RWPE2 (cell line): ENCODE data around the gene AUNIP.
"Not testable (repeated sequence)": the region's sequence is repeated elsewhere in the genome, so short reads cannot be mapped to it uniquely, and the experiment has no call there.

Source experiments
- ATAC-seq: fragments of 200-7000 bp; cut with Tn5 transposase; 3 replicates; pipeline ENCODE4 v1.9.1; 2021; ENCODE audit warnings: low read depth
- DNase-seq: peaks from one replicate; pipeline ENCODE4 v3.0.0-alpha.2; 2020; ENCODE audit warnings: low spot score
- H3K27ac ChIP-seq: fragments of 450-650 bp; 2 replicates; pipeline ENCODE4 v1.5.1; 2017; ENCODE audit warnings: mild to moderate bottlenecking; ENCODE audit not compliant: poor library complexity, severe bottlenecking
- H3K27me3 ChIP-seq: fragments of 250-450 bp; sonication (Bioruptor Pico); 2 replicates; pipeline ENCODE4 v1.5.1; 2021; ENCODE audit warnings: mild to moderate bottlenecking, moderate library complexity; ENCODE audit not compliant: insufficient read depth, poor library complexity, severe bottlenecking
- H3K36me3 ChIP-seq: fragments of 250-450 bp; sonication (Bioruptor Pico); 2 replicates; pipeline ENCODE4 v1.5.1; 2020; ENCODE audit warnings: low read depth, mild to moderate bottlenecking, moderate library complexity
- H3K4me1 ChIP-seq: fragments of 250-450 bp; sonication (Bioruptor Pico); 2 replicates; pipeline ENCODE4 v1.5.1; 2021; ENCODE audit warnings: mild to moderate bottlenecking, moderate library complexity; ENCODE audit not compliant: insufficient read depth, poor library complexity, severe bottlenecking
- H3K4me3 ChIP-seq: fragments of 250-450 bp; sonication (Bioruptor Pico); 2 replicates; pipeline ENCODE4 v1.5.1; 2021; ENCODE audit warnings: mild to moderate bottlenecking, moderate library complexity; ENCODE audit not compliant: severe bottlenecking
- H3K9me3 ChIP-seq: fragments of 250-450 bp; sonication (Bioruptor Pico); 2 replicates; pipeline ENCODE4 v1.5.1; 2021; ENCODE audit warnings: mild to moderate bottlenecking, moderate library complexity; ENCODE audit not compliant: severe bottlenecking
- TF ChIP-seq, protein P1 (sequence below): fragments of 450-650 bp; IDR thresholded peaks from one replicate; pipeline ENCODE4 v1.5.1; 2017; ENCODE audit warnings: mild to moderate bottlenecking, moderate library complexity; ENCODE audit not compliant: poor library complexity, severe bottlenecking

The AUNIP gene

DNA sequence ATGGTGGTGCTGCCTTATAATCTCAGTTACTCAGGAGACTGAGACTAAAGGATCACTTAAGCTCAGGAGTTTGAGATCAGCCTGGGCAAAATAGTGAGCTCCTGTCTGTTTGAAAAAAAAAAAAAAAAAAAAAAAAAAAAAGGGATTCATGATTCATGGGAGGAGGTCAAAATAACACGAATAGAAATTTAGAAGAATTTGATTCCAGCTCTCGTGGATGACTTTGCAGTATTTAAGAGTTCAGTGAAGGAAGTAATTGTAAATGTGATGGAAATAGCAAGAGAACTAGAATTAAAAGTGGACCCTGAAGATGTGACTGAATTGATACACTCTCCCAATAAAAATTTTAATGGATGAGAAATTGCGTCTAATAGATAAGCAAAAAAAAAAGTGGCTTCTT is 15.8 kb downstream of the AUNIP start:
- Histone ChIP-seq H3K9me3 (no peaks in the 10 kb centered on the region), H3K27ac (no peak overlapping the region), H3K27me3 (no peaks in the 10 kb centered on the region), H3K4me1 (no peaks in the 10 kb centered on the region), H3K36me3 (peaks cover 11% of the 10 kb centered on the region; the same call in 1 of the 2 replicates), H3K4me3 (no peak overlapping the region)
- no peak for ATAC-seq
- no peak for DNase-seq
- TF ChIP-seq, protein P1, sequence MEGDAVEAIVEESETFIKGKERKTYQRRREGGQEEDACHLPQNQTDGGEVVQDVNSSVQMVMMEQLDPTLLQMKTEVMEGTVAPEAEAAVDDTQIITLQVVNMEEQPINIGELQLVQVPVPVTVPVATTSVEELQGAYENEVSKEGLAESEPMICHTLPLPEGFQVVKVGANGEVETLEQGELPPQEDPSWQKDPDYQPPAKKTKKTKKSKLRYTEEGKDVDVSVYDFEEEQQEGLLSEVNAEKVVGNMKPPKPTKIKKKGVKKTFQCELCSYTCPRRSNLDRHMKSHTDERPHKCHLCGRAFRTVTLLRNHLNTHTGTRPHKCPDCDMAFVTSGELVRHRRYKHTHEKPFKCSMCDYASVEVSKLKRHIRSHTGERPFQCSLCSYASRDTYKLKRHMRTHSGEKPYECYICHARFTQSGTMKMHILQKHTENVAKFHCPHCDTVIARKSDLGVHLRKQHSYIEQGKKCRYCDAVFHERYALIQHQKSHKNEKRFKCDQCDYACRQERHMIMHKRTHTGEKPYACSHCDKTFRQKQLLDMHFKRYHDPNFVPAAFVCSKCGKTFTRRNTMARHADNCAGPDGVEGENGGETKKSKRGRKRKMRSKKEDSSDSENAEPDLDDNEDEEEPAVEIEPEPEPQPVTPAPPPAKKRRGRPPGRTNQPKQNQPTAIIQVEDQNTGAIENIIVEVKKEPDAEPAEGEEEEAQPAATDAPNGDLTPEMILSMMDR, result no peak

GRCh38 chr1:25839808-25840207 is 19.4 kb downstream of the AUNIP start:
- H3K36me3 ChIP-seq, result peaks cover 40% of the 10 kb centered on the region
- not testable (repeated sequence) for H3K4me1 ChIP-seq, DNase-seq, H3K27me3 ChIP-seq, H3K4me3 ChIP-seq, H3K9me3 ChIP-seq, H3K27ac ChIP-seq, ATAC-seq

DNA sequence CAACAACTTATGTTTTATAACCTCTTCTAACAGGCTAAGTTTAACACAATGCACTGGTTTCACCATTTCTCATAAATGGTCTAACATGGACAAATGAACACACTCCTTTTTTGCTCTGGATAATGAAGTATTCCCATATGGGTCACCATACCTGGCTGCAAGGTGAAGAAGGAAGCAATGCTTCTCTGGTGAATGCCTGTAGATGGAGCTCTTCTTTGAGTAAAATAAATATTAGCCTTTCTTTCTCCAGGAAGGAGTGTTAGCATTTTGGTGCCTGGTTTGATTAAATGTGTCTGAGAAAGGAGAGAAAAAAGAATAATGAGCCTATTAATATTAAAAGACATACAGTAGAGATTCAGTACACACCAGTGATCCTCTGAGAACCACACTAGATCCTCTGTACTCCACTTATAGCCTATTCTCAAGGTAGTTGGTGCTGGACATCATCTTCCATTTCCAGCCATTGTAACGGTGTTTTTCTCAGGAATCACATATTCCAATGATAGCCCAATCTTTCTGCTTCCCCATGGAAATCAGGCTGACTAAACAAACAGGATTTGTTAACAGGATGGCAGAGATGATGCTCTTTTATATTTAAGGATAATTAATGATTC is 21.9 kb downstream of the AUNIP start:
- Histone ChIP-seq H3K4me3 (no peak overlapping the region), H3K27me3 (no peaks in the 10 kb centered on the region), H3K9me3 (no peaks in the 10 kb centered on the region), H3K27ac (no peak overlapping the region), H3K36me3 (peaks cover 64% of the 10 kb centered on the region), H3K4me1 (no peaks in the 10 kb centered on the region)
- no peak for DNase-seq
- peak; percentile 65; the same call in 2 of the 3 replicates for ATAC-seq
- TF ChIP-seq, protein P1, result peak; percentile 72

DNA sequence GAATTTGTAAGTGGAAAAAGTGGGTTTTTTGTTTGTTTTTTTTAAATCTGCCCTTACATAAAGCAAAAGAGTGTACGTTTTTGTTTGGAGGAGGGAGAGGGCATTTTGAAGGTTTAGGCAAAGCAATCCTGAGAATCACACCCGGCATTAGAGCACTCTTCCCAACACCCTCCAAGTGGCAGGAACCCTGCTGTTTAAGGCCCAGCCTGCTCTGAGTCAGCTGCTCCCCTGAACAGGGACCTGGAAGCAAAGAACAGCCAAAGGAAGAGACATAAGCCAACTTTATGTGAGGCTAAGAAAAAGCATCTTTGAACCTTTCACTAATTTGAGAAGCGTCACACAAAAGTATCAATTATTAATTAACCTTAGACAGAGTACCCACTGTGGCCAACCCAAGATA is 22.6 kb downstream of the AUNIP start:
- no peak overlapping the region for H3K4me3 ChIP-seq
- TF ChIP-seq, protein P1, result no peak
- no peak overlapping the region for H3K27ac ChIP-seq
- H3K27me3 ChIP-seq, result no peaks in the 10 kb centered on the region
- no peaks in the 10 kb centered on the region for H3K9me3 ChIP-seq
- no peak for ATAC-seq
- no peak for DNase-seq
- peaks cover 71% of the 10 kb centered on the region for H3K36me3 ChIP-seq
- H3K4me1 ChIP-seq, result no peaks in the 10 kb centered on the region

DNA sequence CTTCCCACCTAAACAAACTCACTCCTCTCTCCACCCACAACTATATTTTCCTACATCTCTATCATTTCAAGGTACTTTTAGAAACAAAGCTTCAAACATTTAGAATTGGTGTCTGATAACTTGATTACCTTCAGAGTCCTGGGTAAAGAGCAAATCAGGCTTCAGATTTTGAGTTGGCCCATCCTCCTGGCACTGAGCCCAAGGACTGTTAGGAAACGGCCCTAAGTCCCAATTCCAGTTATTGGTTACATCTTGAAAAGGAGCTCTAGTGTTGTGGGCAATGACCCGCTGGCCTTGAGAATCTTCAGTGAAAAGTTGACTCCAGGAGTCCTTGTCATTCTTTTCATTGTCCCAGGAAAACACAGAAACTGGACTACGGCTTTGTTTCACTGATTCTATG is 24.4 kb downstream of the AUNIP start:
- no peak overlapping the region for H3K27ac ChIP-seq
- H3K36me3 ChIP-seq, result peaks cover 80% of the 10 kb centered on the region
- DNase-seq, result no peak
- no peaks in the 10 kb centered on the region for H3K27me3 ChIP-seq
- H3K9me3 ChIP-seq, result no peaks in the 10 kb centered on the region
- no peak overlapping the region for H3K4me3 ChIP-seq
- TF ChIP-seq, protein P1, result no peak
- ATAC-seq, result no peak
- no peaks in the 10 kb centered on the region for H3K4me1 ChIP-seq
